Osteoblast (primary cell): ENCODE measurements around the gene ISL2. TPM values are rescaled to one million over a fixed set of nuclear protein-coding genes. Genes with fewer than 3 reads are reported as not detected.

Experiments
- DNase-seq: peaks from one replicate; pipeline ENCODE4 v3.0.0; 2011; ENCODE audit warnings: low spot score, mixed read lengths; ENCODE audit not compliant: insufficient read length; ENCODE audit errors: missing footprints
- H2AFZ ChIP-seq: 2 replicates; pipeline ENCODE4 v1.6.0; 2011; ENCODE audit warnings: mild to moderate bottlenecking, low read length
- H3K27ac ChIP-seq: 2 replicates; pipeline ENCODE4 v1.5.1; 2011; ENCODE audit warnings: mild to moderate bottlenecking, low read depth, low read length, moderate library complexity
- H3K27me3 ChIP-seq: 2 replicates; pipeline ENCODE4 v1.6.0; 2012; ENCODE audit warnings: mild to moderate bottlenecking, control low read depth, inconsistent platforms, low read length, moderate library complexity; ENCODE audit not compliant: insufficient read depth
- H3K36me3 ChIP-seq: 2 replicates; pipeline ENCODE4 v1.5.1; 2011; ENCODE audit warnings: mild to moderate bottlenecking, low read length, control low read depth, moderate library complexity; ENCODE audit not compliant: insufficient read depth
- H3K4me1 ChIP-seq: 2 replicates; pipeline ENCODE4 v1.5.1; 2011; ENCODE audit warnings: mild to moderate bottlenecking, low read length, control low read depth, moderate library complexity; ENCODE audit not compliant: insufficient read depth
- H3K4me2 ChIP-seq: 2 replicates; pipeline ENCODE4 v1.6.0; 2011; ENCODE audit warnings: mild to moderate bottlenecking, low read length; ENCODE audit not compliant: insufficient read depth
- H3K4me3 ChIP-seq: fragments of 200-600 bp; sonication (generic); 3 replicates; pipeline ENCODE4 v1.5.1; 2012; ENCODE audit warnings: mild to moderate bottlenecking, low read length, inconsistent platforms; ENCODE audit not compliant: insufficient read depth
- H3K79me2 ChIP-seq: 2 replicates; pipeline ENCODE4 v1.6.0; 2012; ENCODE audit warnings: mild to moderate bottlenecking, low read length, control low read depth, inconsistent platforms; ENCODE audit not compliant: insufficient read depth
- H3K9me3 ChIP-seq: 2 replicates; pipeline ENCODE4 v1.5.1; 2011; ENCODE audit warnings: low read depth, low read length, control low read depth
- H4K20me1 ChIP-seq: 2 replicates; pipeline ENCODE4 v1.6.0; 2012; ENCODE audit warnings: mild to moderate bottlenecking, low read length, control low read depth; ENCODE audit not compliant: insufficient read depth
- total RNA-seq: library from RNA; depleted of rRNA; stranded (reverse); fragments of >200 nt; gene quantifications from 2 replicates; pipeline ENCODE4 v1.2.3, GENCODE V29; 2012
- TF ChIP-seq, protein P1 (sequence below): IDR thresholded peaks from 2 replicates; pipeline ENCODE4 v1.5.1; 2011; ENCODE audit warnings: mild to moderate bottlenecking, low read depth, low read length, moderate library complexity; ENCODE audit errors: extremely low read depth

Gene ISL2
- total RNA-seq, 1 donor = 1.1 TPM

DNA sequence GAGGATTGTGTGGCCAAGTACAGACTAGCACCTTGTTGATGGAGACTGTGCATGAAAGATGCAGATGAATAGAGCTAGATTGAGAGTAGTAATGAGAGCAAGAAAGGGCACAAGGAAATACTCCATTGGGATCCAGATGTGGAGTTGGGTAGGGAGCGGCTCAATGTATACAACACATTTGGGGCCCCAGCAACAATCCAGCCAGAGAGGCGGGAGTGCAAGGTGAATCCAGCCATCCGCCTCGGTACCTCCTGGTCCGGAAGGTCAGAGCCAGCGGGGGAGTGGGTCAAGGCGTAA lies 9.0 kb downstream of the ISL2 start:
- H3K36me3 ChIP-seq = no peaks in the 10 kb centered on the region
- H2AFZ ChIP-seq = no peak overlapping the region
- peaks cover 80% of the 10 kb centered on the region for H3K27me3 ChIP-seq
- no peaks in the 10 kb centered on the region for H3K79me2 ChIP-seq
- no peak overlapping the region for H3K4me2 ChIP-seq
- DNase-seq = no peak
- H3K27ac ChIP-seq = no peak overlapping the region
- H3K4me1 ChIP-seq = peaks cover 6% of the 10 kb centered on the region
- TF ChIP-seq, protein P1, sequence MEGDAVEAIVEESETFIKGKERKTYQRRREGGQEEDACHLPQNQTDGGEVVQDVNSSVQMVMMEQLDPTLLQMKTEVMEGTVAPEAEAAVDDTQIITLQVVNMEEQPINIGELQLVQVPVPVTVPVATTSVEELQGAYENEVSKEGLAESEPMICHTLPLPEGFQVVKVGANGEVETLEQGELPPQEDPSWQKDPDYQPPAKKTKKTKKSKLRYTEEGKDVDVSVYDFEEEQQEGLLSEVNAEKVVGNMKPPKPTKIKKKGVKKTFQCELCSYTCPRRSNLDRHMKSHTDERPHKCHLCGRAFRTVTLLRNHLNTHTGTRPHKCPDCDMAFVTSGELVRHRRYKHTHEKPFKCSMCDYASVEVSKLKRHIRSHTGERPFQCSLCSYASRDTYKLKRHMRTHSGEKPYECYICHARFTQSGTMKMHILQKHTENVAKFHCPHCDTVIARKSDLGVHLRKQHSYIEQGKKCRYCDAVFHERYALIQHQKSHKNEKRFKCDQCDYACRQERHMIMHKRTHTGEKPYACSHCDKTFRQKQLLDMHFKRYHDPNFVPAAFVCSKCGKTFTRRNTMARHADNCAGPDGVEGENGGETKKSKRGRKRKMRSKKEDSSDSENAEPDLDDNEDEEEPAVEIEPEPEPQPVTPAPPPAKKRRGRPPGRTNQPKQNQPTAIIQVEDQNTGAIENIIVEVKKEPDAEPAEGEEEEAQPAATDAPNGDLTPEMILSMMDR = no peak
- H4K20me1 ChIP-seq = no peaks in the 10 kb centered on the region
- no peaks in the 10 kb centered on the region for H3K9me3 ChIP-seq
- H3K4me3 ChIP-seq = no peak overlapping the region

DNA sequence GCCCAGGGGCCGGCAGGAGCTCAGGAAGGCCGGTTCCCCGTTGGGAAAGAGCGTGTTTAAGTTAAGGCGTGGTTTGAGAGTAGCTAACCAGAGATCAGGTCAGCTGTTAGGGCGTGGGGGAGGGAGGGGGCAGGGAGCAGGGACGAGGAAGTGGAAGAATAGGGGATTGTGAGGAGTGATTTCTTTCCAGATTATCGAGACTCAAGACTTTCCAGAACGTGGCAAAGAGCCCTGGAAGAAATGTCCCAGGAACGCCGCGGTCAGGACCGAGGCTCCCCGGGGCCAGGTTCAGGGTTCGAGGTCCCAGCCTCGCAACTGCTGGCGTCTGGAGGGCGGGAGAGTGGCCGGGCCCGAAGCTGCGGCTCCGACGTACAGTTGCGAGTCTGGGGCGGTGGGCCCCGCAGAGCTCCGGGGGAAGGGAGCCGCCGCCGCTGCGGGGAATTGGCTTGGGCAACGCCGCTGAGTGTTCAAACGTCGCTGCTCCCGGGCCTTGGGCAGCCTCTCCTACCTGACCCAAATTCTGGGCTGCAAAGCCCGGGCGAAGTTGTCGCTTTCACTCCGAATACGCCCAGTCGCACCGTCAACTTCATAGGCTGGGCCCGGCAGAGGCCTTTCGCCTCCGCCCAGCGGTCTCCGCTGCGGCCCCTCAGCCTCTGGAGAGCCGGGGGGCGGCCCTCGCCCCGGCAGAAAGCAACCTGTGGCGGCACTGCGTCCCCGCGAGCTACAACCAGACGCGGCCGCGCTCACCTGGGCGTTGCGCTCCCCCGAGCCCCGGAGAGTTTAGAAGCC lies 9.5 kb downstream of the ISL2 start:
- no peak overlapping the region for H2AFZ ChIP-seq
- H3K27ac ChIP-seq = no peak overlapping the region
- peak; percentile 87 for DNase-seq
- H4K20me1 ChIP-seq = no peaks in the 10 kb centered on the region
- H3K9me3 ChIP-seq = no peaks in the 10 kb centered on the region
- H3K4me2 ChIP-seq = peak overlapping the region; percentile 74
- peaks cover 74% of the 10 kb centered on the region for H3K27me3 ChIP-seq
- no peaks in the 10 kb centered on the region for H3K79me2 ChIP-seq
- TF ChIP-seq, protein P1 = no peak
- H3K4me1 ChIP-seq = peaks cover 6% of the 10 kb centered on the region
- H3K36me3 ChIP-seq = no peaks in the 10 kb centered on the region
- H3K4me3 ChIP-seq = peak overlapping the region; percentile 67

DNA sequence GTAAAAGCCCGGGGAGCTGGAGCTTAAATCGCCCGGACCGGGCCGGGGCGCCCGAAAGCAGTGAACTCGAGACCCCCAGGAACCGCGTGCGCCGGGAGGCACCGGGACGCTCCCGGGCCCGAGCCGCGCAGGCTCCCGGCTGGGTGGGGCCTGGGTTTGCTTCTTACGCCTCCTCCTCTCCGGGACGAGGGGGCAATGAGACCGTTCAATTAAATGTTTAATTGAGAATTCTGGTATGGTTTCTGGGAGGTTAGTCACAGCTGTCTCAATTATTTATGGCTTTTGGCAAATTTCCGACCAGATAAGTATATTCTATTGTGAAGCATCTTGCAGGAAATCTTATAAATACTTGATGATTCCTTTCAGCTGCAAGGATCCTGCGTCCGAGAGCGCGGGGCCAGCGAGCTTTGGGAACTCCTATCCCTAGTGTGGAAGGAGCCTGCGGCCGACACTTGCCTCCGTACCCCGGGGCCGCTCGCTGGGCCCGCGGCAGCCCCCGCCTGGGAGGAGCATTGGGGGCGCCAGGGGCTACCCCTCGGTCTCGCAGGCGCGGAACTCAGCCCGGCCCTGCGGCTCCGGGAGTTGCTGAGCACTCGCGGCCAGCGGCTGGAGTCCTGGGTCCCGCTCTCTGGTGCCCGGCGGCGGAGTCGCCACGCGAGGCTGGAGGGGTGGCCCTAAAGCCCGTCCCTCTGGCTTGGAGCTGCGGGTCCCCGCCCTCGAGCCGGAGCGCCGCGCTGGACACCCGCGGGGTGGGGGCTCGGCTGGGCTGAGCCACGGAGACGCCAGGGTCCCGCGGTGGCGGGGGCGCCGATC lies 10.3 kb downstream of the ISL2 start:
- Histone ChIP-seq H4K20me1 (no peaks in the 10 kb centered on the region), H3K9me3 (no peaks in the 10 kb centered on the region), H3K4me2 (peak overlapping the region; percentile 74), H3K79me2 (no peaks in the 10 kb centered on the region), H3K4me3 (peak overlapping the region; percentile 67), H3K36me3 (no peaks in the 10 kb centered on the region), H2AFZ (no peak overlapping the region), H3K4me1 (peaks cover 6% of the 10 kb centered on the region), H3K27ac (no peak overlapping the region), H3K27me3 (peaks cover 66% of the 10 kb centered on the region)
- DNase-seq = peak; percentile 81
- TF ChIP-seq, protein P1 = no peak

DNA sequence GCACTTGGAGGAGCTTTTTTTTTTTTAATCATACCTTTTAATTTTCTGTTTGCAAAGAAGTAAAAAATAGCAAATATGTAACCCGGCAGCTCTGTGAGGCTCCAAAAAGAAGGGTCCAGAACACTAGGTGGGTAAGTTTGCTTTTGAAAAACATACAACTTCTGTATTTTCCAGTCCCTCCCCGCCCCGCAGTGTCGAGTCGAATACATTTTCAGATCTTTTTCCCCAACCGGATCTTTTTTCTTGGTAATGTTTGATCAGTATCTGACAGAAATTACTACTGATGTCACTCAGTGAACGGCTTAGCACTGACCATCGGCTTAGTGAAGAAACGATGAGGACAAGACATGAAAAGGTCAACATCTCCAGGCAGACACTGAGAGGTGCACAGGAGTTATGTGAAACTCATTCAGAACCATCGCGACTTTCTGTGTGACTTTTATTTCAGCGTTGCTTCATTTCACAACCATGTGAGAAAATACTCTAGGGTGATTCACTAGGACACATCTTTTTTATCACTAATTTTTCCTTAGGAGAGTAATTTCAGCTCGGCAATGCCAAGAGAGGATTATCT lies 11.0 kb downstream of the ISL2 start:
- Histone ChIP-seq H2AFZ (no peak overlapping the region), H3K9me3 (no peaks in the 10 kb centered on the region), H3K36me3 (no peaks in the 10 kb centered on the region), H3K4me1 (peaks cover 6% of the 10 kb centered on the region), H3K27ac (no peak overlapping the region), H3K79me2 (no peaks in the 10 kb centered on the region), H3K27me3 (peaks cover 60% of the 10 kb centered on the region), H3K4me2 (peak overlapping the region; percentile 74), H3K4me3 (peak overlapping the region; percentile 67), H4K20me1 (no peaks in the 10 kb centered on the region)
- no peak for DNase-seq
- TF ChIP-seq, protein P1 = no peak
